WERI-Rb-1 (cell line): ENCODE measurements around the gene FIBP.

Experiments
- DNase-seq: peaks from one replicate; pipeline ENCODE4 v3.0.0-alpha.2; 2020
- H3K27ac ChIP-seq: fragments of 250-450 bp; sonication (Bioruptor Pico); 2 replicates; pipeline ENCODE4 v1.5.1; 2020; ENCODE audit warnings: mild to moderate bottlenecking, moderate library complexity
- H3K27me3 ChIP-seq: fragments of 250-450 bp; sonication (Bioruptor Pico); 2 replicates; pipeline ENCODE4 v1.5.1; 2021; ENCODE audit warnings: mild to moderate bottlenecking, low read depth, moderate library complexity; ENCODE audit not compliant: insufficient read depth, severe bottlenecking
- H3K36me3 ChIP-seq: fragments of 250-450 bp; sonication (Bioruptor Pico); 2 replicates; pipeline ENCODE4 v1.5.1; 2020; ENCODE audit warnings: mild to moderate bottlenecking, moderate library complexity
- H3K4me3 ChIP-seq: 2 replicates; pipeline ENCODE4 v1.5.1; 2011; ENCODE audit warnings: low read depth, mild to moderate bottlenecking, control low read depth, low read length
- H3K9me3 ChIP-seq: fragments of 250-450 bp; sonication (Bioruptor Pico); 2 replicates; pipeline ENCODE4 v1.5.1; 2021; ENCODE audit warnings: mild to moderate bottlenecking, moderate library complexity; ENCODE audit not compliant: severe bottlenecking
- CTCF ChIP-seq: IDR thresholded peaks from 2 replicates; pipeline ENCODE4 v1.5.1; 2011; ENCODE audit warnings: low read depth, mild to moderate bottlenecking, control low read depth, inconsistent platforms, low read length

Gene FIBP

DNA sequence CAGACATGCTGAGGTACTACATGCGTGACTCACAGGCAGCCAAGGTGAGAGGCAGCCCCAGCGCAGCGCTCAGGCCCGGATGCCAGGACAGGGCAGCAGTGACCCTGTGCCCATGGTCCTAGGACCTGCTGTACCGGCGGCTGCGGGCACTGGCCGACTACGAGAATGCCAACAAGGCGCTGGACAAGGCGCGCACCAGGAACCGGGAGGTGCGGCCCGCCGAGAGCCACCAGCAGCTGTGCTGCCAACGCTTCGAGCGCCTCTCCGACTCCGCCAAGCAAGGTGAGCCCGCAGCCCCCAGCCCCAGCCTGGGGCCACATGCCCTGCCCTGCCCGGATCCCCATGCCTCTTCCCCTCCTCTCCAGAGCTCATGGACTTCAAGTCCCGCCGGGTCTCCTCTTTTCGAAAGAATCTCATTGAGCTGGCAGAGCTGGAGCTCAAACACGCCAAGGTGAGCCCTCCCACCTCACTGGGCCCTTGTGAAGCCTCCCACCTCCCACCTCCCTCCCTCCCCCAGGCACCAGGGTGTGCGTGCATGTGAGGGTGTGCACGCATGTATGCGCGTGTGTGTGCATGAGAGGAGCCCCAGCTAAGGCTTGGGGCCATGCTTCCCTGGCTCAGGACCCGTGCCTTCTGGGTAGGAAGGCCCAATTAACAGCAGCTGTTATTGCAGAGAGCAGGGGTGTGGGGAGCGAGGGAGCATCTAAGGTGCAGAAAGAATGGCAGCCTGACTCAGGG is 35.6 kb downstream of the FIBP start:
- TF ChIP-seq CTCF: no peak
- Histone ChIP-seq H3K27ac (no peak overlapping the region), H3K4me3 (no peak overlapping the region), H3K36me3 (peaks cover 67% of the 10 kb centered on the region), H3K9me3 (peaks cover 5% of the 10 kb centered on the region), H3K27me3 (no peaks in the 10 kb centered on the region)
- no peak for DNase-seq

DNA sequence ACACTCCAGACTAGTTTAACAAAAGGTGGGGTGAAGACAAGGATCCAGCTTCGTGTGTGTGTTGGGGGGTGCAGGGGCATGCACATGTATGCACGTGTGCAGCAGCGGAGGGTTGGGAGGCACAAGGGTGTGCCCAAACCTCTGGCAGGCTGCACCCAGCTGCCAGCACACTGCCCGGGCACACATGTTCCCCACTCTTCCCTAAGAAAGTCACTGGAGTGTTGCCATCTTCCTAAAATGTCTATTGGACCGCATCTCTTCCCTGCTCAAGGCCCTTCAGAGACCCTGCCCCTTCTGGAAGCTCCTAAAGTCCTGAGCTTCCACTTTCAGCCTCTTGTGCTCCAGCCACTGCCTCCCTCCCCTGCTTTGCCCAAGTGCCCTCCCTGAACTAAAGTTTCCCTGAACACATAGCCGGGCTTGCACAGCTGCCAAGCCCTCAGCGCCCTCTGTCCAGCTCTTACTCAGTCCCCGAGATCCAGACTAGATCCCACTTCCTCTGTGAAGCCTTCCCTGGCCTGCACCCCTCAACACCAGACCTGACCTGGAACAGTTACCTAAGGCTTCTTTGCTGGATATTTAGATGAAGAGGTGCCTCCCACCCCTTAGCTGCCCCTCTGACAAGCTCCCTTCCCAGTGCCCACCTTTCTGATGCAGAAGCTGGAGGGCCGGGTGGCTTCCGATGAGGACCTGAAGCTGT is 36.3 kb downstream of the FIBP start:
- Histone ChIP-seq H3K27me3 (no peaks in the 10 kb centered on the region), H3K9me3 (peaks cover 5% of the 10 kb centered on the region), H3K4me3 (no peak overlapping the region), H3K36me3 (peaks cover 61% of the 10 kb centered on the region), H3K27ac (no peak overlapping the region)
- no peak for TF ChIP-seq CTCF
- no peak for DNase-seq

- Histone ChIP-seq H3K36me3 (peaks cover 53% of the 10 kb centered on the region), H3K9me3 (peaks cover 5% of the 10 kb centered on the region), H3K4me3 (no peak overlapping the region), H3K27ac (no peak overlapping the region), H3K27me3 (no peaks in the 10 kb centered on the region)
- TF ChIP-seq CTCF: peak; percentile 59
- peak; percentile 53 for DNase-seq
Measured at GRCh38 chr11:65851083-65851579, 37.1 kb downstream of the FIBP start.

DNA sequence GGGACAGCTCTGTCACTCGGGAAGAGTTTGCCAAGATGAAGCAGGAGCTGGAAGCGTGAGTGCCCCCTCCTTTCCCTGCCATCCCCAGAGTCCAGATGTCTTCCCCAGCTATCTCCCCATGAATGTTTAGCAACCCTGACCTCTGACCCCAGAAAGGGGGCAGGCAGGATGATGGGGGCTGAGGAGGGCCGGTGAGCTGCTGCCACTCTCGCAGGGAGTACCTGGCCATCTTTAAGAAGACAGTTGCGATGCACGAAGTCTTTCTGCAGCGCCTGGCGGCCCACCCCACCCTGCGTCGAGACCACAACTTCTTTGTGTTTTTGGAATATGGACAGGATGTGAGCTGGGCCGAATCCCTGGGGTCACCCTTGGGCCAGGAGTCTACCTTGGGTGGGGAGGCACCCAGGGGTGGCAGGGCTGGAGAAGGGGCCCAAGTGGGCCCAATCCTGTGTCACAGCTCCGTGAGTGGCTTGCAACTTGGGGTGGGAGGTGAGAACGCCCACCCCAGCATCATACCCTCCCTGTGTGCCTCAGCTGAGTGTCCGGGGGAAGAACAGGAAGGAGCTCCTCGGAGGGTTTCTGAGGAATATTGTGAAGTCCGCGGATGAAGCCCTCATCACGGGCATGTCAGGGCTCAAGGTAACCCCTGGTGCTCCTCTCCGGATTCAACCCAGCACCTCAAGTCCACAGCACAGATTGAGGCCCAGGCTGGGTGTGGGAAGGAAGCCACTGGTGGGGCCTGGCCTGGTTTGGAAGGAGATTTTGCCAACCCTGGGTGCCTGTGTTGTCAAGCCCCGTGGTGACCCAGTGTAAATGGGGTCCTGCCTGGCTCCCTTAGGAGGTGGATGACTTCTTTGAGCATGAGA is 37.8 kb downstream of the FIBP start:
- peaks cover 5% of the 10 kb centered on the region for H3K9me3 ChIP-seq
- TF ChIP-seq CTCF: no peak
- H3K27ac ChIP-seq: no peak overlapping the region
- H3K27me3 ChIP-seq: no peaks in the 10 kb centered on the region
- no peak for DNase-seq
- H3K36me3 ChIP-seq: peaks cover 46% of the 10 kb centered on the region
- H3K4me3 ChIP-seq: no peak overlapping the region

DNA sequence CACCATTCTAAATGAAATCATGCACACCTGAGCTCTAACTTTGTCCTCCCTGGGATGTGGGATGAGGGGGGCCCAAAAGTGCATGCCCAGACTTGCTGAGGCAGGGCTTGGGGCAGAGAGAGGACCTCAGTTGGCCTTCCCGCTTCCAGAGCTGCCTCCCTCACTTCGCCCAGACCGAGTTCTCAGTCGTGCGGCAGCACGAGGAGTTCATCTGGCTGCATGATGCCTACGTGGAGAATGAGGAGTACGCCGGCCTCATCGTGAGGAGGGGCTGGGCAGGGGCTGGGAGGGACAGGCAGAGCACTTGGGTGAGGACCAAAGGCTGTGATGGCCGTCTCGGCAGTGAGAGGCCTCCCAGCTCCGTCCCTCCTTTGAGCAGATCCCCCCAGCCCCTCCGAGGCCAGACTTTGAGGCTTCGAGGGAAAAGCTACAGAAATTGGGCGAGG is 38.5 kb downstream of the FIBP start:
- TF ChIP-seq CTCF: no peak
- Histone ChIP-seq H3K27ac (no peak overlapping the region), H3K36me3 (peaks cover 40% of the 10 kb centered on the region), H3K9me3 (peaks cover 5% of the 10 kb centered on the region), H3K27me3 (no peaks in the 10 kb centered on the region), H3K4me3 (no peak overlapping the region)
- DNase-seq: peak; percentile 10
